ENCODE measurements around the gene CFAP61.

- no peak for TF ChIP-seq CTCF (IDR thresholded peaks at IDR 0.05; ENCODE audit: insufficient read depth, low read length, poor library complexity, severe bottlenecking)
- TF ChIP-seq EZH2phosphoT487 (conservative IDR thresholded peaks at IDR 0.05; ENCODE audit: low read length) = 0 out of 2 replicates have a peak, but pooled peaks have one; percentile 19
Measured at GRCh38 chr20:20370094-20370575, 317.8 kb downstream of the CFAP61 start.
